Liver (tissue), 9 donors: ENCODE results near the gene EP300. TPM values are rescaled to one million over a fixed set of nuclear protein-coding genes. Genes with fewer than 3 reads are reported as not detected.

Experiments used
- DNase-seq: peaks from one replicate; pipeline ENCODE4 v3.0.0-alpha.2; 2017; ENCODE audit warnings: low spot score
- H3K27ac ChIP-seq, 2 donors: one replicate each; pipeline ENCODE4 v1.7.0; 2013; ENCODE audit warnings: inconsistent platforms in 2 of 2, low read length in 2 of 2, control low read depth in 1 of 2, low read depth in 1 of 2, mild to moderate bottlenecking in 1 of 2
- H3K27me3 ChIP-seq, 4 donors: one replicate each; pipeline versions ENCODE4 v1.6.1 to v1.7.0; 2013; ENCODE audit warnings: low read length in 3 of 4, inconsistent platforms in 1 of 4, mild to moderate bottlenecking in 1 of 4, moderate library complexity in 1 of 4; ENCODE audit not compliant: control insufficient read depth in 4 of 4, insufficient read depth in 4 of 4
- H3K36me3 ChIP-seq, 4 donors: one replicate each; pipeline versions ENCODE4 v1.6.1 to v1.7.0; 2013; ENCODE audit warnings: low read length in 3 of 4, mild to moderate bottlenecking in 3 of 4, low read depth in 1 of 4, moderate library complexity in 1 of 4; ENCODE audit not compliant: control insufficient read depth in 4 of 4, insufficient read depth in 3 of 4
- H3K4me1 ChIP-seq, 4 donors: one replicate each; pipeline versions ENCODE4 v1.6.1 to v1.7.0; 2013; ENCODE audit warnings: low read length in 3 of 4, mild to moderate bottlenecking in 3 of 4, moderate library complexity in 1 of 4; ENCODE audit not compliant: control insufficient read depth in 4 of 4, insufficient read depth in 4 of 4
- H3K4me3 ChIP-seq, 3 donors: one replicate each; pipeline versions ENCODE4 v1.6.1 to v1.7.0; 2013; ENCODE audit warnings: low read length in 3 of 3, control low read depth in 1 of 3, low read depth in 1 of 3, mild to moderate bottlenecking in 1 of 3
- H3K9ac ChIP-seq, 2 donors: one replicate each; pipeline ENCODE4 v1.7.0; 2013; ENCODE audit warnings: low read length in 2 of 2, mild to moderate bottlenecking in 2 of 2, moderate library complexity in 2 of 2, control low read depth in 1 of 2, low read depth in 1 of 2
- H3K9me3 ChIP-seq, 4 donors: one replicate each; pipeline versions ENCODE4 v1.6.1 to v1.7.0; 2013; ENCODE audit warnings: low read length in 3 of 4; ENCODE audit not compliant: control insufficient read depth in 4 of 4
- EGR1 ChIP-seq, 2 donors: IDR thresholded peaks; 2 replicates each; pipeline ENCODE4 v1.6.1; 2016 to 2018; ENCODE audit warnings: antibody characterized with exemption in 2 of 2, low read depth in 2 of 2
- FOXA1 ChIP-seq: IDR thresholded peaks from 2 replicates; pipeline ENCODE4 v1.6.1; 2016; ENCODE audit warnings: antibody characterized with exemption
- FOXA2 ChIP-seq: IDR thresholded peaks from 2 replicates; pipeline ENCODE4 v1.6.1; 2016; ENCODE audit warnings: antibody characterized with exemption
- GABPA ChIP-seq, 2 donors: IDR thresholded peaks in 1 of 2; conservative IDR thresholded peaks in 1 of 2; 2 replicates each; pipeline ENCODE4 v1.6.1; 2016; ENCODE audit warnings: antibody characterized with exemption in 2 of 2, mild to moderate bottlenecking in 1 of 2, moderate library complexity in 1 of 2
- HNF4A ChIP-seq, 2 donors: conservative IDR thresholded peaks; 2 replicates each; pipeline ENCODE4 v1.6.1; 2016; ENCODE audit warnings: antibody characterized with exemption in 2 of 2, mild to moderate bottlenecking in 2 of 2
- HNF4G ChIP-seq: IDR thresholded peaks from 2 replicates; pipeline ENCODE4 v1.6.1; 2016; ENCODE audit warnings: antibody characterized with exemption
- JUND ChIP-seq, 2 donors: IDR thresholded peaks; 2 replicates each; pipeline ENCODE4 v1.6.1; 2016; ENCODE audit warnings: antibody characterized with exemption in 2 of 2
- NR2F2 ChIP-seq: IDR thresholded peaks from 2 replicates; pipeline ENCODE4 v1.6.1; 2016; ENCODE audit warnings: antibody characterized with exemption
- RAD21 ChIP-seq, 2 donors: IDR thresholded peaks; 2 replicates each; pipeline ENCODE4 v1.6.1; 2016; ENCODE audit warnings: antibody characterized with exemption in 2 of 2, mild to moderate bottlenecking in 2 of 2
- RXRA ChIP-seq, 2 donors: IDR thresholded peaks; 2 replicates each; pipeline ENCODE4 v1.6.1; 2017 to 2018; ENCODE audit warnings: antibody characterized with exemption in 2 of 2, mild to moderate bottlenecking in 1 of 2
- SP1 ChIP-seq: IDR thresholded peaks from 2 replicates; pipeline ENCODE4 v1.6.1; 2018; ENCODE audit warnings: antibody characterized with exemption, mild to moderate bottlenecking
- TAF1 ChIP-seq: conservative IDR thresholded peaks from 2 replicates; pipeline ENCODE4 v1.6.1; 2016; ENCODE audit warnings: antibody characterized with exemption, mild to moderate bottlenecking
- YY1 ChIP-seq: IDR thresholded peaks from 2 replicates; pipeline ENCODE4 v1.6.1; 2016; ENCODE audit warnings: antibody characterized with exemption, mild to moderate bottlenecking
- WGBS: extraction: QIAGEN DNeasy Blood & Tissue Kit; methylation state at CpG from one replicate; pipeline ENCODE4 v1.1.7; 2013; 5-methylcytosine and 5-hydroxymethylcytosine counted together
- polyA plus RNA-seq, 2 donors: library from polyadenylated mRNA; stranded (reverse) in 1 of 2; unstranded in 1 of 2; fragments of 200-250 nt in 1 of 2; fragments of >200 nt in 1 of 2; fragmentation: Nextera tagmentation in 1 of 2; extraction: Ambion mirVana in 1 of 2; gene quantifications; one replicate each; pipeline versions ENCODE4 v1.2.1 to v1.2.3, GENCODE V29; 2013 to 2015
- total RNA-seq, 2 donors: library from RNA; depleted of rRNA; stranded (reverse); fragments of >200 nt; gene quantifications; one replicate each; pipeline ENCODE4 v1.2.3, GENCODE V29; 2014
- TF ChIP-seq, protein P1 (sequence below): IDR thresholded peaks from 2 replicates; pipeline ENCODE4 v1.6.1; 2016; ENCODE audit warnings: antibody characterized with exemption
- TF ChIP-seq, protein P2 (sequence below): IDR thresholded peaks from 2 replicates; pipeline ENCODE4 v1.6.1; 2016; ENCODE audit warnings: antibody characterized with exemption
- TF ChIP-seq, protein P3 (sequence below): IDR thresholded peaks from 2 replicates; pipeline ENCODE4 v1.6.1; 2016; ENCODE audit warnings: antibody characterized with exemption
- TF ChIP-seq, protein P4 (sequence below): fragments of 150-350 bp; IDR thresholded peaks from 2 replicates; pipeline ENCODE4 v1.5.1; 2017; ENCODE audit warnings: improper control_type of control experiment, low read depth, low read length; ENCODE audit not compliant: missing input control
- TF ChIP-seq, protein P5 (sequence below): IDR thresholded peaks from 2 replicates; pipeline ENCODE4 v1.6.1; 2016; ENCODE audit warnings: antibody characterized with exemption, mild to moderate bottlenecking
- donor health status: healthy.
- donor health status: healthy.
- donor health status: healthy.
- donor health status: healthy.
- donor health status: healthy.

EP300 gene
- total and polyA plus RNA-seq, 4 donors = 6.9 to 95.5 (median 31.9) TPM

DNA sequence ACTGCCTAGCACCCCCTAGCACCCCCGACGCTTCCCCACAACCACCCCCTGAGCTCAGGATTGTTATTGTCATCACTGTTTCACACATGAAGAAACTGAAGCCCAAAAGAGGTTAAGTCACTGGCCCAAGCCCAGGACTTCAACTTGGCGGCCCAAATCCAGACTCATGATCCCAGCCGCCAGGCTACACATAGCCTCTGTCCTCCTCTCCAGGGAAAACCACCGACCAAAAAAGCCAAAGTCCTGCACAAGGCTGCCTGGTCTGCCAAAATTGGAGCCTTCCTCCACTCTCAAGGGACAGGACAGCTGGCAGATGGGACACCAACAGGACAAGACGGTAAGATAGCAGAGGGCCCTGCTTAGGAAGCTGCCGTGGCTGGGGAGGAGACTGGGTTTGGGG lies 123.5 kb downstream of the EP300 start:
- peaks cover 0 to 11% (median 0%) of the 10 kb centered on the region in 4 donors for H3K4me1 ChIP-seq
- no peaks in the 10 kb centered on the region for H3K9me3 ChIP-seq

More for the DNA sequence above, 123.5 kb downstream of the EP300 start:
- Histone ChIP-seq H3K27ac (no peak overlapping the region), H3K4me3 (no peak overlapping the region), H3K36me3 (peaks cover 0 to 15% (median 13%) of the 10 kb centered on the region in 4 donors), H3K27me3 (no peaks in the 10 kb centered on the region), H3K9ac (no peak overlapping the region)
- WGBS = 90% methylated on average over 7 of the region's 7 CpGs
- TF ChIP-seq, protein P1, sequence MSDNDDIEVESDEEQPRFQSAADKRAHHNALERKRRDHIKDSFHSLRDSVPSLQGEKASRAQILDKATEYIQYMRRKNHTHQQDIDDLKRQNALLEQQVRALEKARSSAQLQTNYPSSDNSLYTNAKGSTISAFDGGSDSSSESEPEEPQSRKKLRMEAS = no peak
- TF ChIP-seq, protein P2, sequence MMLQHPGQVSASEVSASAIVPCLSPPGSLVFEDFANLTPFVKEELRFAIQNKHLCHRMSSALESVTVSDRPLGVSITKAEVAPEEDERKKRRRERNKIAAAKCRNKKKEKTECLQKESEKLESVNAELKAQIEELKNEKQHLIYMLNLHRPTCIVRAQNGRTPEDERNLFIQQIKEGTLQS = no peak
- TF ChIP-seq NR2F2 = no peak
- no peak for TF ChIP-seq TAF1
- TF ChIP-seq RXRA (IDR thresholded peaks at IDR 0.05) = no peak
- TF ChIP-seq, protein P3, sequence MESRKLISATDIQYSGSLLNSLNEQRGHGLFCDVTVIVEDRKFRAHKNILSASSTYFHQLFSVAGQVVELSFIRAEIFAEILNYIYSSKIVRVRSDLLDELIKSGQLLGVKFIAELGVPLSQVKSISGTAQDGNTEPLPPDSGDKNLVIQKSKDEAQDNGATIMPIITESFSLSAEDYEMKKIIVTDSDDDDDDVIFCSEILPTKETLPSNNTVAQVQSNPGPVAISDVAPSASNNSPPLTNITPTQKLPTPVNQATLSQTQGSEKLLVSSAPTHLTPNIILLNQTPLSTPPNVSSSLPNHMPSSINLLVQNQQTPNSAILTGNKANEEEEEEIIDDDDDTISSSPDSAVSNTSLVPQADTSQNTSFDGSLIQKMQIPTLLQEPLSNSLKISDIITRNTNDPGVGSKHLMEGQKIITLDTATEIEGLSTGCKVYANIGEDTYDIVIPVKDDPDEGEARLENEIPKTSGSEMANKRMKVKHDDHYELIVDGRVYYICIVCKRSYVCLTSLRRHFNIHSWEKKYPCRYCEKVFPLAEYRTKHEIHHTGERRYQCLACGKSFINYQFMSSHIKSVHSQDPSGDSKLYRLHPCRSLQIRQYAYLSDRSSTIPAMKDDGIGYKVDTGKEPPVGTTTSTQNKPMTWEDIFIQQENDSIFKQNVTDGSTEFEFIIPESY = no peak
- no peak for TF ChIP-seq HNF4G
- TF ChIP-seq GABPA (IDR thresholded peaks at IDR 0.05 in 1 of 2, conservative IDR thresholded peaks at IDR 0.05 in 1 of 2) = no peak
- TF ChIP-seq FOXA1 = no peak
- TF ChIP-seq, protein P4, sequence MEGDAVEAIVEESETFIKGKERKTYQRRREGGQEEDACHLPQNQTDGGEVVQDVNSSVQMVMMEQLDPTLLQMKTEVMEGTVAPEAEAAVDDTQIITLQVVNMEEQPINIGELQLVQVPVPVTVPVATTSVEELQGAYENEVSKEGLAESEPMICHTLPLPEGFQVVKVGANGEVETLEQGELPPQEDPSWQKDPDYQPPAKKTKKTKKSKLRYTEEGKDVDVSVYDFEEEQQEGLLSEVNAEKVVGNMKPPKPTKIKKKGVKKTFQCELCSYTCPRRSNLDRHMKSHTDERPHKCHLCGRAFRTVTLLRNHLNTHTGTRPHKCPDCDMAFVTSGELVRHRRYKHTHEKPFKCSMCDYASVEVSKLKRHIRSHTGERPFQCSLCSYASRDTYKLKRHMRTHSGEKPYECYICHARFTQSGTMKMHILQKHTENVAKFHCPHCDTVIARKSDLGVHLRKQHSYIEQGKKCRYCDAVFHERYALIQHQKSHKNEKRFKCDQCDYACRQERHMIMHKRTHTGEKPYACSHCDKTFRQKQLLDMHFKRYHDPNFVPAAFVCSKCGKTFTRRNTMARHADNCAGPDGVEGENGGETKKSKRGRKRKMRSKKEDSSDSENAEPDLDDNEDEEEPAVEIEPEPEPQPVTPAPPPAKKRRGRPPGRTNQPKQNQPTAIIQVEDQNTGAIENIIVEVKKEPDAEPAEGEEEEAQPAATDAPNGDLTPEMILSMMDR = no peak
- no peak for TF ChIP-seq RAD21 (IDR thresholded peaks at IDR 0.05)
- TF ChIP-seq HNF4A (conservative IDR thresholded peaks at IDR 0.05) = no peak
- no peak for TF ChIP-seq JUND (IDR thresholded peaks at IDR 0.05)
- no peak for TF ChIP-seq SP1
- TF ChIP-seq, protein P5, sequence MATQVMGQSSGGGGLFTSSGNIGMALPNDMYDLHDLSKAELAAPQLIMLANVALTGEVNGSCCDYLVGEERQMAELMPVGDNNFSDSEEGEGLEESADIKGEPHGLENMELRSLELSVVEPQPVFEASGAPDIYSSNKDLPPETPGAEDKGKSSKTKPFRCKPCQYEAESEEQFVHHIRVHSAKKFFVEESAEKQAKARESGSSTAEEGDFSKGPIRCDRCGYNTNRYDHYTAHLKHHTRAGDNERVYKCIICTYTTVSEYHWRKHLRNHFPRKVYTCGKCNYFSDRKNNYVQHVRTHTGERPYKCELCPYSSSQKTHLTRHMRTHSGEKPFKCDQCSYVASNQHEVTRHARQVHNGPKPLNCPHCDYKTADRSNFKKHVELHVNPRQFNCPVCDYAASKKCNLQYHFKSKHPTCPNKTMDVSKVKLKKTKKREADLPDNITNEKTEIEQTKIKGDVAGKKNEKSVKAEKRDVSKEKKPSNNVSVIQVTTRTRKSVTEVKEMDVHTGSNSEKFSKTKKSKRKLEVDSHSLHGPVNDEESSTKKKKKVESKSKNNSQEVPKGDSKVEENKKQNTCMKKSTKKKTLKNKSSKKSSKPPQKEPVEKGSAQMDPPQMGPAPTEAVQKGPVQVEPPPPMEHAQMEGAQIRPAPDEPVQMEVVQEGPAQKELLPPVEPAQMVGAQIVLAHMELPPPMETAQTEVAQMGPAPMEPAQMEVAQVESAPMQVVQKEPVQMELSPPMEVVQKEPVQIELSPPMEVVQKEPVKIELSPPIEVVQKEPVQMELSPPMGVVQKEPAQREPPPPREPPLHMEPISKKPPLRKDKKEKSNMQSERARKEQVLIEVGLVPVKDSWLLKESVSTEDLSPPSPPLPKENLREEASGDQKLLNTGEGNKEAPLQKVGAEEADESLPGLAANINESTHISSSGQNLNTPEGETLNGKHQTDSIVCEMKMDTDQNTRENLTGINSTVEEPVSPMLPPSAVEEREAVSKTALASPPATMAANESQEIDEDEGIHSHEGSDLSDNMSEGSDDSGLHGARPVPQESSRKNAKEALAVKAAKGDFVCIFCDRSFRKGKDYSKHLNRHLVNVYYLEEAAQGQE = no peak
- no peak for TF ChIP-seq FOXA2
- no peak for TF ChIP-seq EGR1 (IDR thresholded peaks at IDR 0.05; ENCODE audit: low read depth in 2 of 2)
- no peak for TF ChIP-seq YY1
- no peak for DNase-seq
